ENCODE results near the gene KIAA1217. TPM values are rescaled to one million over a fixed set of nuclear protein-coding genes. Genes with fewer than 3 reads are reported as not detected.

The KIAA1217 gene
- total and polyA plus RNA-seq, 9 of the 15 experiments (the other 6 are each of a cell fraction or from before 2014, with no cell fraction given), result 0.04 TPM; not detected in 8

- TF ChIP-seq DNMT1 (IDR thresholded peaks at IDR 0.05) (no peak), EHMT2 (IDR thresholded peaks at IDR 0.05) (0 out of 2 replicates have a peak, but pooled peaks have one; percentile 11), ZZZ3 (IDR thresholded peaks at IDR 0.05) (no peak), TOE1 (IDR thresholded peaks at IDR 0.05; ENCODE audit: borderline replicate concordance) (no peak), TOE1 (CRISPR knock-in tag; IDR thresholded peaks at IDR 0.05; ENCODE audit: borderline replicate concordance, low read depth) (no peak)
Observed at GRCh38 chr10:24568042-24568441, 359.1 kb downstream of the KIAA1217 start (continued).

DNA sequence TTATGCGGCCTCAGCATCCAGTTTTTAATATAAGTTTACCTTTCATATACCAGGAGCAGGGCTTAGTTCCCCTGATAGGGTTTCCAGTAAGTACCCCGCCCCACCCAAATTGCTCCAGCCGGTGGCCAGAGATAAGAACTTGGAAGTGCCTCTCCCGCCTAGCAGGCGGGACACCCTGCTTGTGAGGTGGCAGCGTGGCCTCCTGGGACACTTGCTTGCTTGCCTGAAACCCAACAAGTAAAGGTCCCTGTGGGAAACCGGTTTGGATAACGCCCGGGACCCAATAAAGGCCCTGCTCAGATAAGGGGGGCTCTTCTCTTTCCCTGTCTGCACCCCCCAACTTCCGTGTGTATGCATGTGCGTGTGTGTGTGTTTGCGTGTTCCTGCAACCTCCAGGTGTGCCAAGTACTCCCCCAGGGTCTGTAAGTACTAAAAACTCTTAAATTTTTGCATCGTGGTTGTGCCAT, 360.4 kb downstream of the KIAA1217 start:
- H4K20me1 ChIP-seq (replicated peaks; ENCODE audit: control insufficient read depth, insufficient read depth, low read length), result no peaks in the 10 kb centered on the region
- H3K9me3 ChIP-seq (replicated peaks; ENCODE audit: control insufficient read depth, insufficient read depth, low read depth, low read length), result no peaks in the 10 kb centered on the region
- H3K4me3 ChIP-seq, result peak overlapping the region; percentile 19; the same call in 1 of the 2 replicates
- H3K4me1 ChIP-seq (replicated peaks in 1 of 2; ENCODE audit: control insufficient read depth in 2 of 2, insufficient read depth in 2 of 2, low read length in 2 of 2), result peaks cover 39 to 41% of the 10 kb centered on the region in 2 experiments
- BruUV-seq (replicated peaks), result no TSS peak
- peak overlapping the region; percentile 92 for H2AFZ ChIP-seq (ENCODE audit: low read depth, low read length)
- POLR2A ChIA-PET, result interaction anchor here (0.5 to 1.9 kb wide), 10 partner anchors 9 to 562 kb away, joined by 3 to 12 read pairs (median 3); no protein-coding TSS in a partner anchor
- CTCF ChIA-PET (ENCODE audit: low intra/inter-chr PET ratio), result no interaction called here
- no peaks in the 10 kb centered on the region; the same call in 2 of the 3 replicates for H3K79me2 ChIP-seq (ENCODE audit: control insufficient read depth, insufficient read depth, low read length)
- peak overlapping the region; percentile 68 for H3K4me2 ChIP-seq (ENCODE audit: insufficient read depth, low read length)
- FAIRE-seq (peak; percentile 95), ATAC-seq (peak; percentile 86), DNase-seq (ENCODE audit: extremely low read depth in 1 of 4, low spot score in 3 of 4) (peak; percentile 91 to 97 (median 92))
- no peaks in the 10 kb centered on the region for H3K27me3 ChIP-seq (ENCODE audit: control insufficient read depth in 2 of 2, insufficient read depth in 2 of 2, low read length in 2 of 2)
- WGBS (ENCODE audit: insufficient coverage, low coverage, missing lambda C conversion rate), result 0% methylated on average over 13 of the region's 13 CpGs
- peak overlapping the region; percentile 74 to 87; a peak in 3 of 4 replicates for H3K9ac ChIP-seq (ENCODE audit: insufficient read depth in 1 of 2, low read depth in 2 of 2, low read length in 2 of 2)
- H3K9me1 ChIP-seq (ENCODE audit: control insufficient read depth, insufficient read depth, low read length), result no peaks in the 10 kb centered on the region
- intact Hi-C loops (cut with micrococcal nuclease), result no loop called here
- no peaks in the 10 kb centered on the region for H3K36me3 ChIP-seq (ENCODE audit: control insufficient read depth, insufficient read depth, low read length)
- peak overlapping the region; percentile 95 for H3K27ac ChIP-seq (ENCODE audit: extremely low read depth, low read depth, low read length)
- in situ Hi-C loops (cut with MboI), result no loop called here
- TF ChIP-seq MAZ (CRISPR knock-in tag; conservative IDR thresholded peaks at IDR 0.05 in 1 of 2, IDR thresholded peaks at IDR 0.05 in 1 of 2), result peak; percentile 52 to 76
- TF ChIP-seq CBFB (CRISPR knock-in tag; IDR thresholded peaks at IDR 0.05), result no peak
- no peak for TF ChIP-seq HCFC1 (IDR thresholded peaks at IDR 0.05; ENCODE audit: low read depth, low read length)
- TF ChIP-seq, protein P1, sequence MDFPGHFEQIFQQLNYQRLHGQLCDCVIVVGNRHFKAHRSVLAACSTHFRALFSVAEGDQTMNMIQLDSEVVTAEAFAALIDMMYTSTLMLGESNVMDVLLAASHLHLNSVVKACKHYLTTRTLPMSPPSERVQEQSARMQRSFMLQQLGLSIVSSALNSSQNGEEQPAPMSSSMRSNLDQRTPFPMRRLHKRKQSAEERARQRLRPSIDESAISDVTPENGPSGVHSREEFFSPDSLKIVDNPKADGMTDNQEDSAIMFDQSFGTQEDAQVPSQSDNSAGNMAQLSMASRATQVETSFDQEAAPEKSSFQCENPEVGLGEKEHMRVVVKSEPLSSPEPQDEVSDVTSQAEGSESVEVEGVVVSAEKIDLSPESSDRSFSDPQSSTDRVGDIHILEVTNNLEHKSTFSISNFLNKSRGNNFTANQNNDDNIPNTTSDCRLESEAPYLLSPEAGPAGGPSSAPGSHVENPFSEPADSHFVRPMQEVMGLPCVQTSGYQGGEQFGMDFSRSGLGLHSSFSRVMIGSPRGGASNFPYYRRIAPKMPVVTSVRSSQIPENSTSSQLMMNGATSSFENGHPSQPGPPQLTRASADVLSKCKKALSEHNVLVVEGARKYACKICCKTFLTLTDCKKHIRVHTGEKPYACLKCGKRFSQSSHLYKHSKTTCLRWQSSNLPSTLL (IDR thresholded peaks at IDR 0.05), result no peak
- no peak for TF ChIP-seq ATF4 (CRISPR knock-in tag; IDR thresholded peaks at IDR 0.05)
- no peak for TF ChIP-seq HMBOX1 (IDR thresholded peaks at IDR 0.05)
- TF ChIP-seq HBP1 (CRISPR knock-in tag; IDR thresholded peaks at IDR 0.05), result no peak
- TF ChIP-seq C11orf30 (IDR thresholded peaks at IDR 0.05; ENCODE audit: low read depth), result no peak
- peak; percentile 63; the same call in 1 of the 2 replicates for TF ChIP-seq ZNF583 (CRISPR knock-in tag; IDR thresholded peaks at IDR 0.05)
- TF ChIP-seq MCM7 (IDR thresholded peaks at IDR 0.05), result no peak
- TF ChIP-seq CCAR2 (IDR thresholded peaks at IDR 0.05; ENCODE audit: low read depth, low read length), result no peak
